Measurements from ENCODE around the gene ATP7B.

ATP7B gene

DNA sequence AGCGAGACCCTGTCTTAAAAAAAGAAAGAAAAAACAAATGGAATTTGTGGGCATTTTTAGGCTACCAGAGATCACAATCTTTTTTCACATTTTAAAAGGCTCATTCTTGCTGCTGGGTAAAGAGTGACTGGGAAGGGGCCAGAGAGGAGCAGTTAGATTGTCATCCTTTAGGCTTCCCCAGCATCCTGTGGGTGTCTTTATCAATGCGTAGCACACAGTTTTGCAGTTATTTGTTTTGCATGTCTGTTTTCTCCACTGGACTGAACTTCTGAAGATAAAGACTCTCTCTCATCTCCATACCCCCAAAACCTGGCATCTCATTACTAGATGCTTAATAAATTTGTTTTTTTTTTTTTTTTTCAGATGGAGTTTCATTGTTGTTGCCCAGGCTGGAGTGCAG, 11.1 kb upstream of the ATP7B start:
- TF ChIP-seq GATA2 (IDR thresholded peaks at IDR 0.05; ENCODE audit: low read depth, low read length): no peak
- TF ChIP-seq GATA3 (IDR thresholded peaks at IDR 0.05; ENCODE audit: low read depth, low read length): no peak

DNA sequence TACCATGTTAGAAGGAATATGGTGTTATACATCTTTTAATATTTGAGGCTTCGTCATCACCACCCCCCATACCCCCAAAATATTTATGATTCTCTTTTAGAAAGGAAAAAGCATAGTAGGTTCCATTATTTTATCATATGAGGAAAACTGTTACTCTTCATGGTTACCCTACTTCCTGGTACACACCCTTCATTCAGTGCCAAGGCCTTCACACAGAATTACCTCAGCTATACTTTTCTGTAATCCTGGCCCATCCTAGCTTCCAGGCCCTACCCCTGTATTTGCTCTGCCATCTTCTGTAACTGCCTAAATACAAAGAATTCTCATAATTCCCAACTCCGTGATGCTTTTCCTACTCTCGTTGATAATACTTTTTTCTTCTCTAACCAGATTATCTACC, 8.9 kb upstream of the ATP7B start:
- TF ChIP-seq GATA2 (IDR thresholded peaks at IDR 0.05; ENCODE audit: low read depth, low read length): no peak
- TF ChIP-seq GATA3 (IDR thresholded peaks at IDR 0.05; ENCODE audit: low read depth, low read length): no peak

DNA sequence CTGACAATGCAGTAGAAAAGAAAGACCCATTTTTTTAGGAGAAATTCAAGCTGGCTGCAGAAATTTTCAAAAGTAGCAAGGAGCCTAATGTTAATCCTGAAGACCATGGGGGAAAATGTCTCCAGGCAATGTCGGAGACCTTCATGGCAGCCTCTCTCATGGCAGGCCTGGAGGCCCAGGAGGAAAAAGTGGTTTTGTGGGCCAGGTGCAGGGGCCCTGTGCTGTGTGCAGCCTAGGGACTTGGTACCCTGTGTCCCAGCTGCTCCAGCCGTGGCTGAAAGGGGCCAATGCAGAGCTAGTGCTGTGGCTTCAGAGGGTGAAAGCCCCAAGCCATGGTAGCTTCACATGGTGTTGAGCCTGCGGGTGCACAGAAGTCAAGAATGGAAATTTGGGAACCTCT, 5.0 kb upstream of the ATP7B start:
- no peak for TF ChIP-seq GATA3 (IDR thresholded peaks at IDR 0.05; ENCODE audit: low read depth, low read length)
- no peak for TF ChIP-seq GATA2 (IDR thresholded peaks at IDR 0.05; ENCODE audit: low read depth, low read length)

DNA sequence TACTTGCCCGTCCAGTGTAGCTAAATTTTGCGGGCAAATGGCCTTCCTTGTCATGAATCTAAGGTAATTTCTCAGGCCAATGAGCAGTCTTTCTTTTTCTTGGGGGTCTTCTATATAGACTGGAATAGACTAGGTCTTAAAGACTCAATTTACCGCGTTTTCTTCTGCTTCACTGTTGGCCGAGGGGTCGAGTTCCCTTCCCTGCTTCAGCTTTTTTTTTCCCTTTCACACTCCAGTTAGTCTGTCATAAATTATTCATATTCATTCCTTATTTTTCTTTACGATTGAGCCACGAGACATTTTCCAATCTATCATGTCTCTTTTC, 1.2 kb upstream of the ATP7B start:
- no peak for TF ChIP-seq GATA3 (IDR thresholded peaks at IDR 0.05; ENCODE audit: low read depth, low read length)
- TF ChIP-seq GATA2 (IDR thresholded peaks at IDR 0.05; ENCODE audit: low read depth, low read length): no peak

DNA sequence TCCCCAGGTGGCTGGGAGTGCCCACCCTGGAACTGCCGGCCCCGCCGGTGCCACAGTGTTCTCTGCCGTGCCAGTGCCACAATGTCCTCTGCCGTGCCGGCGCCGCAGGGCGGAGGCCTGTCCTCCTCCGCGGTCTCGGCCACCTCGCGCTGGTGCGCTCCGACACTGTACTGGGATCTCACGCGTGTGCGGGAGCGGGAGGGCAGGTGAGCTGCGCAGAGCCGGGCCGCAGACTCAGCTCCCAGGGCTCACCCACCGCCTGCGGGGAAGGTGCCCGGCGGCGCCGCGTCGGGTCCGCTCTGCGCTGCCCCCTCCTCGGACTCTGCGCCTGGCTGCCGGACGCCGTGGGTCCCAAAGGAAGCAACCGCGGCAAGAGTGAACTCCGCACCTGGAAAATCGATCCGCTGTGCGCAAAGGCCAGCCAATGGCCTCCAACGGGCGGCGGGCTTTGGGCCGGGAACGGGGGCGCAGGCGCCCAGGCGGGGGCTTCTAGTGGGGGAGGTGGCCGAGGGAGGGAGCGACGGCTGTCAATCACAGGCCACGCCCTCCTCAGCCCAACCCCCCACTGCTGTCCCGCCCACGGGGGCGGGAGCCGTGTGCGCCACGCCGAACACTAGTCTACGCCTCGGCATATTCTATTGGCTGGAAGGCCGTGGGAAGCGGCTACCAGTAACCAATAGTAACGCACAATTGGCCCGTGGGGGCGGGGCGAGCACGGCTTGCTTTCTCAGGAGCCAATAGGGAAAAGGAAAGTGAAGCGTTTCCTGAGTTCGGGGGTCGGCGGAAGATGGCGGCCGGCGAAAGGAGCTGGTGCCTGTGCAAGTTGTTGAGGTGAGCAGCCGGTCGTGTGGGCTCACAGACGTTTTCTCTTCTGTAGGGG, 622 bp upstream of the ATP7B start, which contains the start of gene ALG11:
Gene ALG11 (plus strand): TSS at position 767 of the 880 bp plus-strand sequence. CDS start 21 bp downstream, at position 788.
- TF ChIP-seq GATA2 (IDR thresholded peaks at IDR 0.05; ENCODE audit: low read depth, low read length) (no peak), GATA3 (IDR thresholded peaks at IDR 0.05; ENCODE audit: low read depth, low read length) (no peak)

DNA sequence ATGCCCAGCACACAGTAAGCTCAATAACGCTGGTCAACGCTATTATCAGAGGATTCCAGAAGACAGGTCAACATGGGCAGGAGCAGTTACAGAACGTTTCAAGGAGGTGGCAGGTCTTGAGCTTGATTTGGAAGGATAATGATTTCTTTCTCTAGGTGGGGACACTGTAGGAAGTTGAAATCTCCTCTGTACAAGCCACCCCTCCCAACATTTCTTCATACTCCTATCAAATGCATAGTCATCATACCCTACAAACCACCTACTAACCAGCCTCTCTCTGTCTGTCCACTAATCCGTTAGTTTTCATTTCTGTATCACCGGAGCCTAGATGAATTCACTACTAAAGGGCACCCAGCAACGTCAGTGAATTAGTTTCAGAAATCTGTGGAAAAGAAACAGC, 1.3 kb downstream of the ATP7B start:
- TF ChIP-seq GATA3 (IDR thresholded peaks at IDR 0.05; ENCODE audit: low read depth, low read length): no peak

DNA sequence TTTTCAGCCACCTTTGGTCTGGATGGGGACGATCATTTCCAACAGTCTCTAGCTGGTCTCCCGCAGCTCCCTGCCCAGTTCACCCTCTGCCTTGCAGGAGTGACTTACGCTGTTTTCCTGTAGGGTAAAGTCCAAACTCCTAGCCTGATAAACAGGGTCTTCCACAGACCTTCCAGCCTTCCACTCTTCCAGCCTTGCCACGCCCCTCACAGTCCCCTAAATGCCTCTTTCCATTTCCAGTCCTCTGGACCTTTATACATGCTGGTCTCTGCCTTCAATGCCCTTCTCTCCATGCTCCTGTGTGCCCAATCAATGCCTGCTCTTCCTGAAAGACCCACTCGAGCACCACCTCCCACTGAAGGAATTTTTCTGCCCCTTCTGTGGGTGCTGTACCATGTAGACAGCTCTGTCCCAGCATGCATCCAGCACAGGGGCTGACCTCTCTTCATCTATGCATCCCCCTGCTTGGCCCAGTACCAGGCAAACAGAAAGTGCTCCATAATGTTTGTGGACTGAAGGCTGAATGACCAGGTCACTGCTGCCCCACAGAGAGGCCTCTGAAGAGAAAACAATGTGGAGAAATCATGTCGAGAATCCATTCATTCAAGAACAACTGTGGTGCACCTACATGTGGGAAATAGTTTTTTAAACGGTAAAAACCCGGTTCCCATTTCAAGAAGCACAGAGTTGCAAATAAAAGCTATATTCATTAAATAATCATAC, 4.6 kb downstream of the ATP7B start:
- no peak for TF ChIP-seq GATA2 (IDR thresholded peaks at IDR 0.05; ENCODE audit: low read depth, low read length)
- TF ChIP-seq GATA3 (IDR thresholded peaks at IDR 0.05; ENCODE audit: low read depth, low read length): no peak

DNA sequence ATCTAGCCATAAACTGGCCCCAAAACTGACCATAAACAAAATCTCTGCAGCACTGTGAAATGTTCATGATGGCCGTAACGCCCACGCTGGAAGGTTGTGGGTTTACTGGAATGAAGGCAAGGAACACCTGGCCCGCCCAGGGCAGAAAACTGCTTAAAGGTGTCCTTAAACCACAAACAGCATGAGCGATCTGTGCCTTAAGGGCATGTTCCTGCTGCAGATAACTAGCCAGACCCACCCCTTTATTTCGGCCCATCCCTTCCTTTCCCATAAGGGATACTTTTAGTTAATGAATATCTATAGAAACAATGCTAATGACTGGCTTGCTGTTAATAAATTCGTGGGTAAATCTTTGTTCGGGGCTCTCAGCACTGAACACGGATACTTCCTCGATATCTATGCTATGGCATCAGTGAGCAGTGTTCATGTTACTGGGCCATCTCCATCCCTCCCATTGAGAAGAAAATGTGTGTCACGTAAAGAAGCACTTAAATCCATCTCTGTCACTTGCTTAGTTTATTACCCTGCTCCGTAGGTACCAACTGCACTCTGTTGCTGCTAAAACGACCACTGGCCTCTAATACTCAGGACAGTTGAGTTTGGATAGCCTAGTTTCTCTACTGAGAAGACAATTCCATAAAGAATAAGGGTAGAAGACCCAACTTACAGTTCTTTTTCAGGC, 5.3 kb downstream of the ATP7B start:
- TF ChIP-seq GATA2 (IDR thresholded peaks at IDR 0.05; ENCODE audit: low read depth, low read length) (no peak), GATA3 (IDR thresholded peaks at IDR 0.05; ENCODE audit: low read depth, low read length) (no peak)

DNA sequence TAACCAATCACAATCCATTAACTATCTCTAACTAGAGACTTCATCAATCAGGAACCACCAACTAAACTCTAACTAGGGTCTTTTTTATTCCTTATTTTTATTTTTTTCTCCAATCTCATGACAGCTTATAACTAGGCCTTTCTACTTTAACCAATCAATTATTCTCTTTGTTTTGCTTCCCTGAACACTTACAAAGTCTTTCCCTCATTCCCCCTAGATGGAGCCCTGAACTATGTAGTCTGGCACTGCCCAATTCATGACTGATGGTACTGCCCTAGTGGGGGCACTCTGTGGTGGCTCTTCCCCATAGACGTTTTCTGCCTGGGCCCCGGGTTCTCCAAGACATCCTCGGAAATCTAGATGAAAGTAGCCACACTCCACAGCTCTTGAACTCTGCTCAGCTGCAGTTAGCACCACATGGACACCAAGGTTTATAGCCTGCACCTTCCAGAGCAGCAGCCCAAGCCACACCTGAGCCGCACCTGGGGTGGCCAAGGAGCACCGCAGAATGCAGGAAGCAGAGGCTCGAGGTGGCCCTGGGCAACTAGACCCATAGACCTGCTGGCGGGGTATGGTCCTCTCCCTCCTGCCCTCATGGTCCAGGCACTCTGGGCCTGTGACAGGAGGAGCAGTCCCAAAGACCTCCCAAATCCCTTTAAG, 6.6 kb downstream of the ATP7B start:
- TF ChIP-seq GATA3 (IDR thresholded peaks at IDR 0.05; ENCODE audit: low read depth, low read length) (no peak), GATA2 (IDR thresholded peaks at IDR 0.05; ENCODE audit: low read depth, low read length) (no peak)

DNA sequence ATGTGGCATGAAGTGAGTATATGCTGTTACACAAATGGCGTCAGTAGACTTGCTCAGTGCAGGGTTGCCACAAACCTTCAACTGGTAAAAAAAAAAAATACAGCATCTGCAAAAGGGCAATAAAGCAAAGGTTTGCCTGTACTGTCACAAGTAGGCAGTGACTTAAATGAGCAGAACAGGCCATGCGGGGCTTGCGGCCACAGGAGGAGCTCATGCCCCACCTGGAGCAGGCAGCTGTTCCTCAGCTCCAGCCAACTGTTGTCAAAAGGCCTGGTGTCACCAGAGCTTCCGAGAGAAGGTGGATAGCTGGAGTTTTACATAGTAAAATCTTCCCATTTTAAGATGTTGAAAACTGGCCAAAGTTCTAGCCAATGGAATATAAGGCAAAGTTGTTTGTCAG, 7.7 kb downstream of the ATP7B start:
- TF ChIP-seq GATA3 (IDR thresholded peaks at IDR 0.05; ENCODE audit: low read depth, low read length) (no peak), GATA2 (IDR thresholded peaks at IDR 0.05; ENCODE audit: low read depth, low read length) (no peak)

DNA sequence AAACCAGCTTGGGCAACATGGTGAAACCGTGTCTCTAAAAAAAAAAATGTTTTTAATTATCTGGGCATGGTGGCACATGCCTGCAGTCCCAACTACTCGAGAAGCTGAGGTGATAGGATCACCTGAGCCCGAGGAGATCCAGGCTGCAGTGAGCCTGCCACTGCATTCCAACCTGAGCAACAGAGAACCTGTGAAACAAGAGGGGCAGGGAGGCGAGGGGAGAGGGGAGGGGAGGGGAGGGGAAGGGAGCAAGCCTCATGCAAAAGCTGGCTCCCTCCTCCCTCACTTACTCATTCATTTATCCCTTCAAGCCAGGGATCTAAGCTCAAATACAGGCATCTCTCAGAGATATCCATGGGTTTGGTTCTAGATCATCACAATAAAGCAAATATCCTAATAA, 8.9 kb downstream of the ATP7B start:
- no peak for TF ChIP-seq GATA2 (IDR thresholded peaks at IDR 0.05; ENCODE audit: low read depth, low read length)
- no peak for TF ChIP-seq GATA3 (IDR thresholded peaks at IDR 0.05; ENCODE audit: low read depth, low read length)

DNA sequence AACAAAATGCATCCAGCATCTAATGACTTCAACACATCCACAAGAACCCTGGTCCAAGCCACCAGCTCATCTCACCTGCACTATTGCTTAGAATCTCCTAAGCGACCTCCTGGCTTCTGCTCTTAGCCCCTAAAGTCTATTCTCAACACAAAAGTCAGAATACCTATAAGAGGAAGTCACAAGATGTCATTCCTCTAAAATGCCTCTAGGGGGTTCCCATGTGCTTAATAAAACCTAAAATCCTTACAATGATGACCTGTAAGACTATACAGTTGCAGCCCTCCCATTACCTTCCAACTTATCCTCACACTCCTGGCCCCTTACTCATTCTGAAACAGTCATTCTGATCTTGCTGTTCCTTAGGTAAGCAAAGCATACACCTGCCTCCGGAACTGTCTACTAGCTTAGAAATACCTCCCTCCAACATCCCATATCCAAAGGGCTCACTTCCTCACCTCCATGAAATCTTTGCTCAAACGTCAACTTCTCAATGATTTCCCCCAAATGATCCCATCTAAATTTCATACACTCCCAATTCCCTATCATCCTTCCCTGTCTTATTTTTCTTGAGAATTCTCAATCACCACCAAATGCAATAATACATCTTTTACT, 10.0 kb downstream of the ATP7B start:
- no peak for TF ChIP-seq GATA3 (IDR thresholded peaks at IDR 0.05; ENCODE audit: low read depth, low read length)
- TF ChIP-seq GATA2 (IDR thresholded peaks at IDR 0.05; ENCODE audit: low read depth, low read length): no peak

DNA sequence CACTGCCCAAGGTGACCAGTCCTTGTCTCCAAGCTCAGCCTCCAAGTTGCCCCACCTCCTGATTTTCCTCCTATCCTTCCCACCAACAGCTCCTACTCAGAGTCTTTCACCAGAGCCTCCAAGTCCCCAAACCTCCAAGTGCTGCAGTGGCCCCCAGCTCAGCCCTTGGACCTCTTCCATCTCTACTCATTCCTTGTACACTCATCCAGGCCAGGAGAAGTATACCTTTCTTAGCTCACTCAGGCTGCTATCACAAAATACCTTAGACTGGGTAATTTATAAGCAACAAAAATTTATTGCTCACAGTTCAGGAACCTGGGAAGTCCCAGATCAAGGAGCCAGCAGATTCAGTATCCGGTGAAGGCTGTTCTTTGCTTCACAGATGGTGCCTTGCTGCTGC, 11.3 kb downstream of the ATP7B start:
- TF ChIP-seq GATA2 (IDR thresholded peaks at IDR 0.05; ENCODE audit: low read depth, low read length): no peak
- TF ChIP-seq GATA3 (IDR thresholded peaks at IDR 0.05; ENCODE audit: low read depth, low read length): no peak

DNA sequence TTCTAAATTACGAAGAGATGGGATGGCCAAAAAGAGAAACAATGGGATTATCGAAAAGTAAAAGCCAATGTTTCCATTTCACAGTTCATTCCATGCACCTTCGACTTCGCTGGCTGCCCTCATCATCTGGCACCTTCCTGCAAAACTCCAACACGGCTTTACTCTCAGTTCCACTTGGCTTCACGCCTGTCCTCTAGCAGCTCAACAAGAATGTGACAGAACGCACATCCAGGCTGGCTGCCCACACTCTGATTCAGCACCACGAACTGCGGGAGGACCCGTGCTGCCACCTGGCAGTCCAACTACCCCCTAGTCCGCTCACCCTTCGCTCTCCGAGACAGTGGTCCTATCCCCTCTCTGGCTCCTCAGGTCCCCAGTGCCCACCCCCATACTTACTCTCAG, 11.7 kb downstream of the ATP7B start:
- no peak for TF ChIP-seq GATA3 (IDR thresholded peaks at IDR 0.05; ENCODE audit: low read depth, low read length)
- TF ChIP-seq GATA2 (IDR thresholded peaks at IDR 0.05; ENCODE audit: low read depth, low read length): no peak

Data from SH-SY5Y (cell line).